ENCODE results near the gene GLMP.

Gene GLMP

DNA sequence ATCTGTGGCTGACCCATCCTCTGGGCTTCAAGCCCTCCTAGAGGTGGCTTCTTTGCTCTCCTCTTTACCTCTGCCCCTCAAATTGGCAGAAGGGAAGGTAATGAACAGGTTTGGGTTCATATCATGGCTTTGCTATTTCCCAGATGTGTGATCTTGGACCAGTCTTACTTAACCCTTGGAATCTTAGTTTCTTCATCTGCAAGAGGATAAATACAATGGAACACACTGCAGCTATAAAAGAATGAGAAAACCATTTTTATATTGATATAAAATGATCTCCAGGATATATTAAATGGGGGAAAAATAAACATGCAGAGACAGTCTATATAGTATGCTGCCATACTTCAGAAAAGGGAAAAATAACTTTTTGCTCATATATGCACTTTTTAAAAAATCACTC is 5.6 kb downstream of the GLMP start:
- DNase-seq = no peak

DNA sequence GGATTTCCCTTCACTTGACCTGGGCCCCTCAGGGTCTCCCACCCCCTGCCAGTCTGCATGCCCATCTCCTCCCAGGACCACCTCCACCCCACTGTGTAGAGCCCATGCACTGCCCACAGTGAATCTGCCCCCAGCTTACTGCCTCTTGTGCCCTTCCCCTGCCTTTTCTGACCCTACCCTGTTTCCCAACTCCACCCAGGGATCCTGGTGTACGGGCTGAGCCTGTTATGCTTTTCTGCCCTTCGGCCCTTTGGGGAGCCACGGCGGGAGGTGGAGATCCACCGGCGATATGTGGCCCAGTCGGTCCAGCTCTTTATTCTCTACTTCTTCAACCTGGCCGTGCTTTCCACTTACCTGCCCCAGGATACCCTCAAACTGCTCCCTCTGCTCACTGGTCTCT is 9.4 kb downstream of the GLMP start:
- DNase-seq = no peak

- no peak for DNase-seq
Measured at GRCh38 chr1:156285437-156285836, 10.0 kb downstream of the GLMP start.

DNA sequence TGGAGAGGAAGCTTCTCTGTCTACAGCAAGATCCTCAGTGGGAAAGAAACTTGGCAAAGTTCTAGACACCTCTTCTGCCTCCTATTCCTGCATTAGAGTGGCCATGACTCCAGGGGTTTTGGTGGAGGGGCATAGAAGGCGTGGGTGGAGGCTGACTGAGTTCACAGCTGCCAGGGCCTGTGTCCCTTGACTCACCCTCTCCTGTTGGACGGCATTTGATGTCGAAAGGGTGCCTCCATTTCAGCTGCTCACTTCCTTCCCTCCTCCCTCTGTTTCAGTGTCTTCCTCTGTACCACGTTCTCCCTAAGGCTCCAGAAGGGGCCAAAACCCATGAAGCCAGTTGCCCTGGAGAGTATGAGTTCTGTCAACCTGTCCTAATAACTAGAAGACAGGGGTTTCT is 10.7 kb downstream of the GLMP start:
- DNase-seq = no peak

DNA sequence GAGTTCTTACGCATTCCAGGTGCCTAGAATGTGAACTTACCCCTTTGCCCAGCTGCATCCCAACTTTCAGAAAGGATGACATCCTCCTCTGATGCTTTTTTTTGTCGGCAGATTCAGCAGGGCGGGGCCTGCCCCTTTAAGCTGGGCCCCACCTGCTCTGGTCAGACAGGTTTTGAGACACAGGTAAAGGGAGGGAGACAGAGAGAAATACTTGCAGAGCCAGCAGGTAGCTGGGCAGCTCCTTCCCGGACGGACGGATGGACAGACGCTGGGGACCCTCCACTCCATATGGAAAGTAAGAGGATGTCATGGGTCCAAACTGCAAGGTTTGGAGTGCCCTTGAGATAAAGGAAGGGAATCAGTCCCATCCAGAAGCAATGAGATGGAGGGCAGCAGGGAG is 11.4 kb downstream of the GLMP start, which contains the start of gene TMEM79:
Gene TMEM79 (plus strand): TSS at position 214 of the 400 bp plus-strand sequence. CDS start 902 bp downstream, outside the sequence.
- DNase-seq = no peak

DNA sequence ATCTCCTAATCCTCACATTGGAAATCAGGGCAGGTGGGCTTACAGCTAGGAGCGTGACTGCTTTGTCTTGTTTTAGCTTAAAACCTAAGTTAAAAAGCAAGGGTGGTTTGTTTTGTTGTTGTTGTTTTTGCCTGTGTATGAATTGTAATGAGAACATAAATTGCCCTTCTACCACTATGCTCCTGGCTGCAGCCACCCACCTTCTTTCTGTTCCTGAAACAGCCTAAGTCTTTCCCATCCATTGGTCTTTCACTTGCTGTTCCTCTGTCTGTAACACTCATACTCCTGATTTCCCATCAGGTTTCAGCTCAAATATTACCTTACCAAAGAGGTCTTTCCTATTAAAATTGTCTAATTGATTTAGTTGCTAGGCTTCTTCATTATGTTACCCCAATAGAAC is 12.0 kb downstream of the GLMP start:
- no peak for DNase-seq

DNA sequence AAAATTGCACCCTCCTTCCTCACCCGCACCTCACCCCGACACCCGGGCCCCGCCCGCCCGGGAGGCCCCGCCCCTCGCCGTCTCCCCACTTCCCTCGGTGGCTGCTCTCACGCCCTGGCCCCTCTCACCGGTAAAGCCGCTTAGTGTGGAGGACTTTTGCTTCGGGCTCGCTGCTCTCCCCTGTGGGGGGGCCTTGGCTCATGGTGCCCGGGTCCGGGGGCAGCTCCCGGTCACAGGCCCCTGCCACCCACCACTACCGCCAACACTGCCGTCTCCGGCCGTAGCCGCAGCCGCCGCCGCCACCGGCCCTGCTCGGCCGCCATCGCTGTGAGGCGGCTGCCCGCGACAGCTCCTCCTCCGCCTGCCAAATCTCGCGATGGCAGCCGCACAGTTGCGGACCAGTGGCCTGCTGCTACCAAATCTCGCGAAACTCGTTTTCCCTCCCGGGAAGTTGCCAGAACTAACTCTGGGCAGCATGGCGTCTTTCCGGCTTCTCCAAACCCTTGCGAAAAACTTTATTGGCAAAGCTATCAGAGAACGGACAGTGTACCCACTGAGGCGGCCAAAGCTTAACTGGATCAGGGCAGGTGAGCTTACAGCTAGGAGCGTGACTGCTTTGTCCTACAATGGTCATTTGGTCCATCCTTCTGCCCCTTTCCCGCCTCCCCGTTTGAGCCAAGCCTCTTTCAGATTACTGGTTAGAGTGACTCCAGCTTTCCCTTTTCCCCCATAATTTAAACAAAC is 12.8 kb downstream of the GLMP start, which contains the start of gene SMG5:
Gene SMG5 (minus strand): TSS at position 347 of the 744 bp plus-strand sequence. CDS start 145 bp downstream, at position 202.
- peak; percentile 70 to 97 (median 90) for DNase-seq

- DNase-seq = peak in 11 of 56 donors; percentile 4 to 63 (median 15)
Measured at GRCh38 chr1:156281693-156282478, 13.6 kb downstream of the GLMP start.

DNA sequence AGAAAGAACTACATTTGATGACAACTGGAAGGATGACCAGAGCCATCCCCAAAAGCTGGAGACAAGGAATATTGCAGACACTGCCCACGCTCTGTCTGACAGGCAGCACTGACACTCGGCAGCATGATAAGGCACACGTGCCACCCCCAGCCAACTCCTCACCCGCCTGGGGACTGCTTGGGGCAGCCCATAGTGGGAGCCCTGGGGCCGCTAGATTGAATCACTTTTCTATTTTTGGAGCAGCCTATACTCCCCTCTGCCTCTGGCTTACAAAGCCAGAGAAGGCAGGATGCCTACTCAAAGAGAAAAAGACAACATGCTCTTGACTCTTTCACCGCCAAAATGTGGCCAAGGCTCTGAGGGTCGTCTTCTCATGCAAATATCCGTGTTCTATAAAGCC is 14.2 kb downstream of the GLMP start:
- DNase-seq = peak in 4 of 56 donors; percentile 4 to 40 (median 20)

GRCh38 chr1:156279837-156280236 is 15.6 kb downstream of the GLMP start:
- no peak for DNase-seq

DNA sequence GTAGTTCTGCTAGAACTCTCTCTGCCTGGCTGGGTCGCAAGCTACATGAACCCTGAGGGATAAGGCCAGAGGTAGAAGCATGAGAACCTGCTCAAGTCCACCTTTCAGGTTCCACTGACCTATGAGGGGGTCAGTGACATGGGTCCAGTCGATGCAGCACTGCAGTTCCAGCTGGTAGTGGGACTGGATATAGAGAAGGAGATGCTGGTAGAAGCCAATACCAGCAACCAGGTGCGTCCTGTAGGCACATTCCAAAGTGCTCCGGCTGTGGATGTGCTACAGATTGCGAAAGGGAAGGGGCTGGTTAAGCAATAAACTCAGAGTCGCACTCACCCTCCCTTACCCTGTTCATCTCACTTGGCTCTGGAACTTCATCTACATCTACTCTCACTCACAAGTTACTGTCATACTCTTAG is 18.5 kb downstream of the GLMP start:
- no peak for DNase-seq

DNA sequence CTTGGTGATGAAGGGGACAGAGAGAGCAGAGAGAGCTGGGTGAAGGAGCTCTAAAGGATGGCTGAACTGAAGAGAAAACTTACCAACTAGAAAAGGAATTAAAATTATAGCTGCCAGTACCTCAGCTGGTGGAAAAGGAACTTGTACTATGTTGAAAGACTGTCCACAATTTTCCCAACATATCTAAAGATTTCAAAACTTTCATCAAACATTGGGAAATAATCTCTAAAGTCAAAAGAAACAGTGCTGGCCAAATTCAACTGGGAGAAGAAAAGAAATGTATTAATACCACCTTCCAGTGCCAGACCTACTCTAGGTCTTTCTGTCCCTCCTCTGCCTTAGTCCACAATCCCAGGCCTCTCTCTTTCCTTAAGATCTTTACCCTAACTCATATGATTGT is 18.9 kb downstream of the GLMP start:
- DNase-seq = no peak

DNA sequence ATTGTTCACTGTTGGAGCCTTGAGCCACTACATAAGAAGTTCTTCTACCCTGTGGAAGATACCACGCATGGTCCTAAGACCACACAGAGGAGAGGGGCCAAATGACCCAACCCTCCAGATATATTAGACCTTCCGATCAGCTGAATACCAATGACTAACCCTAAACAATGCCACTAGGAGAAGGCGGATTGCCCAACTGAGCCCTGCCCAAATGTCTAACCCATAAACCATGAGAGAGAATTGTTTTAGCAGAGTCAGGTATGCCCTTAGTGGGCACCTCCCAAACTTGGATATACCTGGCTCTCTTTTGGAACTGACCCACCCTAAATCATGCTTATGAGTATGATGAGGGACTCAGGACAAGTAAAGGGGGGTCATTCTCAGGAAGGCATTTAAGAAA is 25.2 kb downstream of the GLMP start:
- DNase-seq = no peak

- no peak for DNase-seq
Measured at GRCh38 chr1:156268336-156268735, 27.1 kb downstream of the GLMP start.

- no peak for DNase-seq
Measured at GRCh38 chr1:156266051-156266450, 29.4 kb downstream of the GLMP start.

GRCh38 chr1:156263288-156263655 is 32.2 kb downstream of the GLMP start:
- DNase-seq = no peak

DNA sequence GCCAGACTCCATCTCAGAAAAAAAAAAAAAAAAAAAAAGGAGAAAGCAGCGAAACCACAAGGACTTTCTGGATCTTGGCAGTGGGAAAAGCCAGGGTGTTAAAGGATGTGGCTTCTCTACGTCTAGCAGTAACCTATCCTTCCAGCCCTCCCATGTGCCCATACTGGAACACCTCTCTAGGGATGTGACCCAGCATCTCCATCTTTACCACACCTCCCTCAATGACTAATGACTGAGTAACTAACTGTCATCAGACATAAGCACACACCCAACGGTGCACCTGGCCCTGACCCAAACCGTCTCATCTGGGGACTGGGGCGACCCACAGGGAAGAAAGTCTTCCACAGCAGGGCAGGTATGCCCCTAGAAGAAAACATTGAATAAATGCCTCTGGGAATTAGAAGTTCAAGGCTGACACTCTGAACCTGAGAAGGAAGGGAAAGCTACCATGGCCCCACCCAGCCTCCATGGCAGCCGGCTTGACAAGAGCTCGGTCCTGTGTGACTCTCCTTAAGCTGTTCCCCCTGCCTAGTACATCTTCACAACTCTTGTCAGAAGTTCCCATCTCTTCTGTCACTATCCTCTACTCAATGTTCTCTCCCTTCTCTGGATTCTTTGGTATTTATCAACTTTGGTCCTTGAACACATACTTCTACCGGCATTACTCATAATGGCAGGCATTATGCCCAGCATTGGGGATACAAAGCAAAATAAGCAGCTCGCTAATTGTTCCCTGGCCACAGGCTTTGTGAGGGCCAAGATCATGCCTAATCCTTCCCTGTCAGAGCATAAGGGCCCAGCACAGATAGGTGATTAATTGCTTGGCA is 32.8 kb downstream of the GLMP start:
- no peak for DNase-seq

DNA sequence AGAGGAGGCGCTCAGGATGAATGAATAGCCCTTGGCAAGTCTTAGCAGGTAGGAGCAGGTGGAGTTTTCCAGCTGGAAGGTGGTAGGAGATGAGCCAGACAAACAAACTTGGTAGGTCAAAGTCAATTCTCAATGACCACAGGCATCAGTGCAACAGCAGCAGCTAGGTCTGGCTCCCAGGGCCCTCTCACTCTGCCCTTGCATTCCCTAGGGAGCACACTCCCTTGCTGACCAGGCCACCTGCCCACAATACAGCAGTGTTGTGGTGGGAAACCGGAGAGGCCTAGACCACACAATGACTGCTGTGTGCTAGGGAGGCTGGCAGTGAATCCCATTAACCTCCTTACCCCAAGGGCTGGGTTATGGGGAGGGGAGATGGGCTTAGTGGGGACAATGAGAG is 34.6 kb downstream of the GLMP start:
- peak in 24 of 56 donors; percentile 30 to 74 (median 52) for DNase-seq

GRCh38 chr1:156259805-156260204 is 35.7 kb downstream of the GLMP start:
- peak in 27 of 56 donors; percentile 19 to 71 (median 39) for DNase-seq

GRCh38 chr1:156258859-156259258 is 36.6 kb downstream of the GLMP start:
- DNase-seq = no peak

DNA sequence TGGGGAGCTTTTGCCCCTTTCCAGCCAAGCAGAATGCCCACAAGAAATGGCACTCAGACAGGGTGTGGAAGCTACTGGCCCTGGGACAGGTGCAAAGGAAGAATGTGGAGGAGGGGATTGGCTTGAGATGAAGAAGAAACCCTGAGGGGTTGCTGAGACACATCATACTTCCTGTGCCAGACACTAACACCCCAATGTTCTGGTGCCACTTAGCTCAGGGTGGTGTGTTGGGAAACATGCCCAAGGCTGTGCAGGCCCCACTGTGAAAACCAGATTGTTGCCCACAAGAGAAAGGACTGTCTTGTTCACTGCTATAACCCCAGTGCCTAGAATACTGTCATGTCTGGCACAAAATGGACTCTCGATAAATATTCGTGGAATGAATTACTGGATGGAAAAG is 37.8 kb downstream of the GLMP start:
- peak in 1 of 56 donors; percentile 7 for DNase-seq

DNA sequence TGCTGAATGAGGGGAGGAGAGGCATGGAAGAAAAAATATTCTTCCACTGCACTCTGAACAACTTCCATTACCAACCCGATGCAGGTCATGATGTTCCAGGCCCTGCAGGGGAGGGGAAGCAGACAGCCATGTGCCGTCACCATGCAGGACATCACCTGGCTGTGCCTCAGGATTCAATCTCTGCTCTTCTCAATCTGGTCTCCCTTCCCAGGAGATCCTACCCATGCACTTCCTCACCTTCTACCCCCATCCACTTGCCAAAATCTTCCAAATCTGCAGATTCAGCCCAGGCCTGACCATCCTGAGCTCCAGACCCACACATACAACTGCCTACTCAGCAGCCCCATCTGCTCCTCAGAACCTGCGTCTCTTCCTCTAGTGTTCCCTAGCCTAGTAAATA is 41.8 kb downstream of the GLMP start:
- no peak for DNase-seq

All from nucleus accumbens (tissue), 56 donors.